HG03064 (cell line): Measurements from ENCODE around the gene ATF7.
"Not testable (repeated sequence)": the region's sequence is repeated elsewhere in the genome, so short reads cannot be mapped to it uniquely, and the experiment has no call there.

Experiments
- ATAC-seq: cut with Tn5 transposase; IDR thresholded peaks from one replicate; pipeline ENCODE4 v1.9.1; 2021; ENCODE audit warnings: low read depth; ENCODE audit not compliant: unreplicated experiment

The ATF7 gene

GRCh38 chr12:53600490-53601295, 25.5 kb downstream of the ATF7 start:
- ATAC-seq = no peak

GRCh38 chr12:53599579-53599978, 26.6 kb downstream of the ATF7 start:
- no peak for ATAC-seq

- not testable (repeated sequence) for ATAC-seq
Measured at GRCh38 chr12:53598971-53599370, 27.2 kb downstream of the ATF7 start.

- no peak for ATAC-seq
Measured at GRCh38 chr12:53596920-53597363, 29.2 kb downstream of the ATF7 start.

GRCh38 chr12:53594897-53595615, 31.1 kb downstream of the ATF7 start:
- ATAC-seq = no peak

GRCh38 chr12:53593707-53594106, 32.5 kb downstream of the ATF7 start:
- no peak for ATAC-seq

GRCh38 chr12:53593031-53593430, 33.2 kb downstream of the ATF7 start:
- no peak for ATAC-seq

- no peak for ATAC-seq
Measured at GRCh38 chr12:53592426-53592825, 33.8 kb downstream of the ATF7 start.

- no peak for ATAC-seq
Measured at GRCh38 chr12:53591301-53592206, 34.6 kb downstream of the ATF7 start.

- ATAC-seq = no peak
Measured at GRCh38 chr12:53590652-53591051, 35.5 kb downstream of the ATF7 start.

GRCh38 chr12:53589915-53590314, 36.3 kb downstream of the ATF7 start:
- ATAC-seq = no peak

- no peak for ATAC-seq
Measured at GRCh38 chr12:53589423-53589822, 36.8 kb downstream of the ATF7 start.

GRCh38 chr12:53588123-53588522, 38.1 kb downstream of the ATF7 start:
- no peak for ATAC-seq

GRCh38 chr12:53586745-53587144, 39.4 kb downstream of the ATF7 start:
- ATAC-seq = no peak

- ATAC-seq = peak; percentile 75
Measured at GRCh38 chr12:53585448-53586125, 40.6 kb downstream of the ATF7 start.

GRCh38 chr12:53579545-53579955, 46.6 kb downstream of the ATF7 start:
- ATAC-seq = peak; percentile 62

GRCh38 chr12:53578783-53579182, 47.4 kb downstream of the ATF7 start:
- no peak for ATAC-seq

GRCh38 chr12:53577941-53578352, 48.2 kb downstream of the ATF7 start:
- no peak for ATAC-seq

GRCh38 chr12:53575502-53576249, 50.5 kb downstream of the ATF7 start:
- no peak for ATAC-seq
